ENCODE measurements around the gene RNU7-1.

Gene RNU7-1

GRCh38 chr12:6921539-6921938, 22.1 kb upstream of the RNU7-1 start:
- TF ChIP-seq CTCF (conservative IDR thresholded peaks at IDR 0.05; ENCODE audit: low read depth, low read length): no peak
- no peak overlapping the region for H3K4me3 ChIP-seq (ENCODE audit: low read depth, low read length)
- no peak for DNase-seq (ENCODE audit: low read depth)

- no peak for TF ChIP-seq CTCF (conservative IDR thresholded peaks at IDR 0.05; ENCODE audit: low read depth, low read length)
- no peak overlapping the region for H3K4me3 ChIP-seq (ENCODE audit: low read depth, low read length)
- DNase-seq (ENCODE audit: low read depth): no peak
These were observed 21.3 kb upstream of the RNU7-1 start for GRCh38 chr12:6921996-6922946.

- no peak overlapping the region for H3K4me3 ChIP-seq (ENCODE audit: low read depth, low read length)
- no peak for DNase-seq (ENCODE audit: low read depth)
- no peak for TF ChIP-seq CTCF (conservative IDR thresholded peaks at IDR 0.05; ENCODE audit: low read depth, low read length)
These were observed 20.4 kb upstream of the RNU7-1 start for GRCh38 chr12:6923003-6923732.

GRCh38 chr12:6923851-6924250, 19.8 kb upstream of the RNU7-1 start:
- no peak overlapping the region for H3K4me3 ChIP-seq (ENCODE audit: low read depth, low read length)
- TF ChIP-seq CTCF (conservative IDR thresholded peaks at IDR 0.05; ENCODE audit: low read depth, low read length): no peak
- DNase-seq (ENCODE audit: low read depth): no peak

GRCh38 chr12:6925239-6925539, 18.4 kb upstream of the RNU7-1 start:
- DNase-seq (ENCODE audit: low read depth): peak; percentile 44
- TF ChIP-seq CTCF (conservative IDR thresholded peaks at IDR 0.05; ENCODE audit: low read depth, low read length): no peak
- no peak overlapping the region for H3K4me3 ChIP-seq (ENCODE audit: low read depth, low read length)

- peak; percentile 63 for DNase-seq (ENCODE audit: low read depth)
- H3K4me3 ChIP-seq (ENCODE audit: low read depth, low read length): peak overlapping the region; percentile 42
- TF ChIP-seq CTCF (conservative IDR thresholded peaks at IDR 0.05; ENCODE audit: low read depth, low read length): no peak
These were observed 17.9 kb upstream of the RNU7-1 start for GRCh38 chr12:6925540-6926279.

Data from choroid plexus epithelial cell (primary cell).